IgD-negative memory B cell (primary cell): Measurements from ENCODE around the gene MTRFR. TPM values are rescaled to one million over a fixed set of nuclear protein-coding genes. Genes with fewer than 3 reads are reported as not detected.
"Not testable (repeated sequence)": the region's sequence is repeated elsewhere in the genome, so short reads cannot be mapped to it uniquely, and the experiment has no call there.

Source experiments
- H3K27ac Mint-ChIP-seq, 3 donors: one replicate each; pipeline ENCODE4 v1.8.0; 2020 to 2022; ENCODE audit warnings: mild to moderate bottlenecking in 3 of 3, mixed read lengths in 3 of 3, moderate library complexity in 1 of 3
- H3K27me3 Mint-ChIP-seq: one replicate; pipeline ENCODE4 v1.8.0; 2021; ENCODE audit warnings: mixed read lengths
- H3K36me3 Mint-ChIP-seq: one replicate; pipeline ENCODE4 v1.8.0; 2020; ENCODE audit warnings: mild to moderate bottlenecking, mixed read lengths
- H3K4me1 Mint-ChIP-seq, 3 donors: one replicate each; pipeline ENCODE4 v1.8.0; 2020 to 2022; ENCODE audit warnings: mixed read lengths in 3 of 3, mild to moderate bottlenecking in 1 of 3
- H3K4me3 Mint-ChIP-seq, 4 donors: one replicate each; pipeline ENCODE4 v1.8.0; 2020 to 2022; ENCODE audit warnings: mild to moderate bottlenecking in 4 of 4, mixed read lengths in 4 of 4, moderate library complexity in 3 of 4
- H3K9me3 Mint-ChIP-seq, 3 donors: one replicate each; pipeline ENCODE4 v1.8.0; 2020 to 2021; ENCODE audit warnings: mixed read lengths in 3 of 3, mild to moderate bottlenecking in 1 of 3
- polyA plus RNA-seq: library from polyadenylated mRNA; unstranded; fragments of 300-500 nt; fragmentation: Illumina TruSeq; gene quantifications from one replicate; pipeline ENCODE4 v1.2.3, GENCODE V29; 2021

The MTRFR gene
- polyA plus RNA-seq, 1 donor from 2014 or later = 54.9 TPM

DNA sequence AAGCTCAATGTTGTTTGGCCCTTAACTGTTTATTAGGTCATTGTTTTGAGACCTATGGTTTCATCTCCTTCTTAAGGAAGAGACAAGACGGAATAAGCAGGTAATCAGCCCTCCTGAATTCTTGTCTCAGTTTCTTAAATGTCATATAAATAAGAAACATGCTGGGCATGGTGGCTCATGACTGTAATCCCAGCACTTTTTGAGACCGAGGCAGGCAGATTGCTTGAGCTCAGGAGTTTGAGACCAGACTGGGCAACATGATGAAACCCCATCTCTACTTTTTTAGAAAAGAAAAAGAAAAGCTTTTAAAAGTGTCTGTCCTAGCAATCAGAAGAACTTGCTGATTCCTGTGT is 5.1 kb downstream of the MTRFR start:
- Mint-ChIP-seq H3K4me3 (peak overlapping the region in 2 of 4 donors; percentile 82 to 91), H3K36me3 (no peaks in the 10 kb centered on the region), H3K27me3 (no peaks in the 10 kb centered on the region), H3K9me3 (no peaks in the 10 kb centered on the region), H3K4me1 (peaks cover 36 to 47% (median 37%) of the 10 kb centered on the region in 3 donors), H3K27ac (peak overlapping the region; percentile 87 to 92 (median 87))

- Mint-ChIP-seq H3K36me3 (no peaks in the 10 kb centered on the region), H3K27me3 (no peaks in the 10 kb centered on the region), H3K9me3 (no peaks in the 10 kb centered on the region), H3K27ac (peak overlapping the region in 1 of 3 donors; percentile 87), H3K4me3 (peak overlapping the region in 1 of 4 donors; percentile 33), H3K4me1 (peaks cover 35 to 47% (median 35%) of the 10 kb centered on the region in 3 donors)
Measured at GRCh38 chr12:123238961-123239360, 5.7 kb downstream of the MTRFR start.

DNA sequence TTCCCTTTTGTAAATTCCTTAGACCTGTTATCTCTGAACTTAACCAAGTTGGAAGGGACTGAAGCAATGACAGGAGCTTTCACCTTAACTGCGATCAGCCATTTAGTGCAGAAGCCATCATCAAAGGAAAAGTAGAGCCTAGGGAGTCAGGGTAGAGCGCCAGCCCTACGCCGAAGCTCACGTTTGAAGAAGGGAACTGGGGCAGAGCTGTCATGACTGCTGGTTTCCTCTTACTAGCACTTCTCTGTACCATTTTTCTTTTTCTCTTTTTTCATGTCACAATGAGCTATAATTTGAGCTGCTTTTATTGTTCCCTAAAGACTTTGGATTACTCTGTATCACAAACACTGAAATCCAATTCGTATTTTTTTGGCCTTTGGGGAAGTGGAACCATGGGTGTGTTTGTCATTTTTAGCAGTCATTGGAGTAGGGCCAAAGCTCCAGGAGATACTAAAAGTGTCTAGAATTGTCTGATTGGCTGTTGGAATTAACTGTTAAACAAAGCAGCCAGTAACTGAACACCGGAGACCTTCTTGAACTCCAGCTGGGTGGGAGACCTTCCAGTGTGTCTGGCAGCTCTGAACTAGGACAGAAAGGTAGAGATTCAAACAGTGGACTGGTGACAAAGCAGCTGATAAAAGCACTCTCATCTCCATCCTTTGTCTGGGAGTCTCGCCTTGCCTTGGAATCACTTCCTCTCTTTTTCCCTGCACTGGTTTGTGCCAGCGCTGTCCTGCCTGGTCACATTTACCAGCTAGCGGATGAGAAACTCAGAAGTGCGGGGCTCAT is 9.1 kb downstream of the MTRFR start:
- peaks cover 32 to 44% (median 37%) of the 10 kb centered on the region in 3 donors for H3K4me1 Mint-ChIP-seq
- H3K36me3 Mint-ChIP-seq = no peaks in the 10 kb centered on the region
- H3K4me3 Mint-ChIP-seq = peak overlapping the region in 2 of 4 donors; percentile 70 to 72
- H3K27me3 Mint-ChIP-seq = no peaks in the 10 kb centered on the region
- no peaks in the 10 kb centered on the region for H3K9me3 Mint-ChIP-seq
- peak overlapping the region in 2 of 3 donors; percentile 28 to 64 for H3K27ac Mint-ChIP-seq

DNA sequence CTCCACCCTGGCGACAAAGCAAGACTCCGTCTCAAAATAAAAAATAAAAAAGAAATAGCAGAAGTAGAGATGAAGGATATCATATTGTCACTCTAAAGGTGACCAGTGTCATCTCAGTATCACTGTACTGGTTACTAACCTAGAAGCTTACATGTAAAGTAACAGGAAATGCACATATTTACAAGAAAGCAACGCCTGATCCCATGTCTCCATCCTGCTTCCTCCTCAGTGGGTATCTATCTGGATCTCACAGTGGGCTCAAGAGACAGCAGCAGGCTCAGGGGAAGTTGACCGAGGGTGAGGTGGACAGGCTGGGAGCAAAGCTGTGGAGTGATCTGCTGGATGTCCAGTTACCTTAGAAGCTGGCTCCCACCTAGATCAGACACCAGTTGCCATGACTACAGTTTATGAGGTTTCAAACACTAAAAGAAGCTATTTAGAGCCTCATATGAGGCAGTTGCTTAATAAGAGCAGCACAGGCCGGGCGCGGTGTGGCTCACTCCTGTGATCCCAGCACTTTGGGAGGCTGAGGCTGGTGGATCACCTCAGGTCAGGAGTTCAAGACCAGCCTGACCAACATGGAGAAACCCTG is 10.5 kb downstream of the MTRFR start:
- peak overlapping the region in 1 of 3 donors; percentile 42 for H3K27ac Mint-ChIP-seq
- H3K4me1 Mint-ChIP-seq = peaks cover 31 to 36% (median 34%) of the 10 kb centered on the region in 3 donors
- H3K27me3 Mint-ChIP-seq = no peaks in the 10 kb centered on the region
- H3K4me3 Mint-ChIP-seq = no peak overlapping the region
- H3K36me3 Mint-ChIP-seq = peaks cover 3% of the 10 kb centered on the region
- H3K9me3 Mint-ChIP-seq = peaks cover 0 to 3% (median 0%) of the 10 kb centered on the region in 3 donors

GRCh38 chr12:123245678-123246077 is 12.4 kb downstream of the MTRFR start:
- Mint-ChIP-seq H3K4me3 (peak overlapping the region in 1 of 4 donors; percentile 30), H3K9me3 (peaks cover 0 to 3% (median 0%) of the 10 kb centered on the region in 3 donors), H3K4me1 (peaks cover 33 to 44% (median 44%) of the 10 kb centered on the region in 3 donors), H3K36me3 (peaks cover 6% of the 10 kb centered on the region), H3K27me3 (no peaks in the 10 kb centered on the region), H3K27ac (peak overlapping the region in 1 of 3 donors; percentile 19)

GRCh38 chr12:123248129-123248528 is 14.9 kb downstream of the MTRFR start:
- peaks cover 27 to 36% (median 33%) of the 10 kb centered on the region in 3 donors for H3K4me1 Mint-ChIP-seq
- H3K27ac Mint-ChIP-seq, H3K9me3 Mint-ChIP-seq, H3K36me3 Mint-ChIP-seq, H3K27me3 Mint-ChIP-seq: not testable (repeated sequence)
- peak overlapping the region in 1 of 4 donors; percentile 72 for H3K4me3 Mint-ChIP-seq

DNA sequence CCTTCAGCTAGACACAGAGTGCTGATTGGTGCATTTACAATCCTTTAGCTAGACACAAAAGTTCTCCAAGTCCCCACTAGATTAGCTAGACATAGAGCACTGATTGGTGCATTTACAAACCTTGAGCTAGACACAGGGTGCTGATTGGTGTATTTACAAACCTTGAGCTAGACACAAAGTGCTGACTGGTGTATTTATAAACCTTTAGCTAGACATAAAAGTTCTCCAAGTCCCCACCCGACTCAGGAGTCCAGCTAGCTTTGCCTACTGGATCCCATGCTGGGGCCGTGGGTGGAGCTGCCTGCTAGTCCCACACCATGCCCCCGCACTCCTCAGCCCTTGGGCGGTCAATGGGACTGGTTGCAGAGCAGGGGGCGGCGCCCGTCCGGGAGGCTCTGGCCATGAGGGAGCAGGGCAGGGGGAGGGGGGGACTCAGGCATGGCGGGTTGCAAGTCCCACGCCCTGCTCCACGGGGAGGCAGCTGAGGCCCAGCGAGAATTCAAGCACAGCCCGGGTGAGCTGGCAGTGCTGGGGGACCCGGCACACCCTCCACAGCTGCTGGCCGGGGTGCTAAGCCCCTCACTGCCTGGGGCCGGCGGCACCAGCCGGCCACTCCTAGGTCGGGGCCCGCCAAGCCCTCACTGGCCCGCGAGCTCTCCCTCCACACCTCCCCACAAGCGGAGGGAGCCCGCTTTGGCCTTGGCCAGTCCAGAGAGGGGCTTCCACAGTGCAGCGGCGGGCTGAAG is 15.9 kb downstream of the MTRFR start:
- not testable (repeated sequence) for H3K27ac Mint-ChIP-seq, H3K4me3 Mint-ChIP-seq, H3K27me3 Mint-ChIP-seq, H3K9me3 Mint-ChIP-seq, H3K36me3 Mint-ChIP-seq
- peaks cover 27 to 34% (median 33%) of the 10 kb centered on the region in 3 donors for H3K4me1 Mint-ChIP-seq

GRCh38 chr12:123250471-123251383 is 17.5 kb downstream of the MTRFR start:
- Mint-ChIP-seq H3K36me3 (peaks cover 6% of the 10 kb centered on the region), H3K9me3 (peaks cover 0 to 3% (median 0%) of the 10 kb centered on the region in 3 donors), H3K27ac (no peak overlapping the region), H3K4me1 (peaks cover 21 to 29% (median 27%) of the 10 kb centered on the region in 3 donors), H3K27me3 (no peaks in the 10 kb centered on the region), H3K4me3 (peak overlapping the region in 1 of 4 donors; percentile 22)

- Mint-ChIP-seq H3K27me3 (no peaks in the 10 kb centered on the region), H3K4me1 (peaks cover 20 to 25% (median 25%) of the 10 kb centered on the region in 3 donors), H3K9me3 (peaks cover 0 to 3% (median 0%) of the 10 kb centered on the region in 3 donors), H3K36me3 (peaks cover 6% of the 10 kb centered on the region), H3K27ac (no peak overlapping the region), H3K4me3 (no peak overlapping the region)
Measured at GRCh38 chr12:123251403-123252076, 18.3 kb downstream of the MTRFR start.

- H3K4me3 Mint-ChIP-seq, H3K9me3 Mint-ChIP-seq, H3K27ac Mint-ChIP-seq, H3K36me3 Mint-ChIP-seq, H3K27me3 Mint-ChIP-seq: not testable (repeated sequence)
- H3K4me1 Mint-ChIP-seq = peaks cover 14 to 20% (median 19%) of the 10 kb centered on the region in 3 donors
Measured at GRCh38 chr12:123252365-123252764, 19.1 kb downstream of the MTRFR start.

DNA sequence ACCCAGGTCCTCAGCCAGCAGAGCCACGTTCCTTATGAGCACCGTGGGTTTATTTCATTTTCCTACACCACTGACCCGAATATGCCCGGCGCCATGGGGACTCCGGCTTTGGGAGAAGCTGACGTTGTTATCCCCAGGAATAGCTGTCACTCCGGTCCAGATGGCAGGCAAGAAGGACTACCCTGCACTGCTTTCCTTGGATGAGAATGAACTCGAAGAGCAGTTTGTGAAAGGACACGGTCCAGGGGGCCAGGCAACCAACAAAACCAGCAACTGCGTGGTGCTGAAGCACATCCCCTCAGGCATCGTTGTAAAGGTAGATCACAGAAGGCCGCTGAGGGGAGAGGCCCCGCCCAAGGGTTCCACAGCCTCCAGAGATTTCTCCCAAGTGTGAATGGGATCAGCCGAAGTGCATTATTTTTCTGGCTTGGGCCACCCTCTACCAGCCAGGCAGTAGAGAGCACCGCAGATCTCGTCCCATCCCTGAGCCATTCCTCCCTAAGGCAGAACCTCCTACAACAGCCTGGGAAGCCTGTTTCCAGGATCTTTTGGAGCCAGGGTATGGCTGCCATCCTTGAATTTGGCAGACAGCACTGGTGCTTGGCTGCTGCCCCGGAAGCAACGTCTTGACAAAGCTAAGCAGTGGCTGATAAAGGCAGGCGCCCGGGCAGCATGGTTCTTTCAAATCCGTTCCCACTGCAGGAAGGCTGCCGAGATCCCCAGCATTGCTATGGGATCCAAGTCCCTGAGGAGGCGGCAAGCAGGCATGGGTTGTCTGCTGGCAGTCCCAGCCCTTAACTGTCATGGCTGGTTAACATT is 20.6 kb downstream of the MTRFR start:
- H3K9me3 Mint-ChIP-seq = no peaks in the 10 kb centered on the region
- H3K36me3 Mint-ChIP-seq = peaks cover 6% of the 10 kb centered on the region
- H3K4me1 Mint-ChIP-seq = peaks cover 8 to 14% (median 12%) of the 10 kb centered on the region in 3 donors
- no peaks in the 10 kb centered on the region for H3K27me3 Mint-ChIP-seq
- no peak overlapping the region for H3K27ac Mint-ChIP-seq
- no peak overlapping the region for H3K4me3 Mint-ChIP-seq

- peaks cover 8 to 11% (median 9%) of the 10 kb centered on the region in 3 donors for H3K4me1 Mint-ChIP-seq
- no peaks in the 10 kb centered on the region for H3K9me3 Mint-ChIP-seq
- no peak overlapping the region for H3K27ac Mint-ChIP-seq
- peak overlapping the region in 1 of 4 donors; percentile 57 for H3K4me3 Mint-ChIP-seq
- peaks cover 4% of the 10 kb centered on the region for H3K36me3 Mint-ChIP-seq
- H3K27me3 Mint-ChIP-seq = no peaks in the 10 kb centered on the region
Measured at GRCh38 chr12:123254853-123255446, 21.7 kb downstream of the MTRFR start.

DNA sequence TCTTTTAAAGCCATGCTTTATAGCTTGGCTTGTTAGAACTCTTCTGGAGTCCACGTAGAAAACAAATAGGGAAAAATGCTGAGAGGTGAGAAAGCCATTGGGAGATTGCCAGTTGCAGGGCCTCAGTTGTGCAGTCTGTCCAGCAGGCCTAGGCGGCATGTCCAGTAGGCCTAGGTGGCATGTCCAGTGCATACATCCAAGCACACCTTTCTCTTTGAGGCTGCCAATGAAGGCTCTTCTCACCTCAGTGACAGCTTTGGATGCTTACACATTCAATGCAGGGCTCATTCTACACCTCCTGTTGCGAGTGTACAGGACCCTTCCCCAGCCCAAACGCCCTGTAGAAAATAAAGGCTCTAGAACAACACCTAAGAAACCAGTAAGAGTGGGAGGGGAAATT is 25.4 kb downstream of the MTRFR start:
- H3K4me1 Mint-ChIP-seq = peaks cover 1 to 4% (median 2%) of the 10 kb centered on the region in 3 donors
- no peaks in the 10 kb centered on the region for H3K9me3 Mint-ChIP-seq
- H3K27ac Mint-ChIP-seq = no peak overlapping the region
- peaks cover 3% of the 10 kb centered on the region for H3K36me3 Mint-ChIP-seq
- H3K27me3 Mint-ChIP-seq = no peaks in the 10 kb centered on the region
- no peak overlapping the region for H3K4me3 Mint-ChIP-seq
